A549 (cell line): Measurements from ENCODE around the gene IGFL2.

ENCODE experiments used
- CBX2 ChIP-seq: fragments of 200-600 bp; sonication (generic); IDR thresholded peaks from 2 replicates; pipeline ENCODE4 v1.6.1; 2016; ENCODE audit warnings: low read depth, mild to moderate bottlenecking, borderline replicate concordance
- EP300 ChIP-seq, 2 experiments: fragments of >200 bp; sonication (Bioruptor Twin); formaldehyde crosslinking; IDR thresholded peaks; 2 replicates in 1 of 2; 3 replicates in 1 of 2; pipeline ENCODE4 v1.6.1; 2016 to 2017
- FOSL2 ChIP-seq, 2 experiments: fragments of 450-650 bp in 1 of 2; fragments of >200 bp in 1 of 2; sonication (Bioruptor Twin) in 1 of 2; formaldehyde crosslinking; IDR thresholded peaks; 2 replicates each; pipeline versions ENCODE4 v1.5.0 to v1.6.1; 2016 to 2020; ENCODE audit warnings: mild to moderate bottlenecking in 1 of 2, moderate library complexity in 1 of 2
- HDAC2 ChIP-seq: fragments of 200-600 bp; sonication (generic); IDR thresholded peaks from 2 replicates; pipeline ENCODE4 v1.6.1; 2016
- JUN ChIP-seq, 2 experiments: fragments of >200 bp; sonication (Bioruptor Twin); formaldehyde crosslinking; IDR thresholded peaks; 2 replicates in 1 of 2; 3 replicates in 1 of 2; pipeline ENCODE4 v1.6.1; 2016 to 2017
- KDM1A ChIP-seq: fragments of 200-600 bp; sonication (generic); IDR thresholded peaks from 2 replicates; pipeline ENCODE4 v1.6.1; 2016; ENCODE audit warnings: low read depth, mild to moderate bottlenecking
- POLR2A ChIP-seq: IDR thresholded peaks from 2 replicates; pipeline ENCODE4 v1.6.1; 2012; ENCODE audit warnings: mild to moderate bottlenecking, low read length
- ZC3H11A ChIP-seq: fragments of 450-650 bp; IDR thresholded peaks from 2 replicates; pipeline ENCODE4 v1.6.1; 2014; ENCODE audit warnings: antibody characterized with exemption, mild to moderate bottlenecking
- TF ChIP-seq, protein P1 (sequence below): fragments of >200 bp; sonication (Bioruptor Twin); formaldehyde crosslinking; IDR thresholded peaks from 3 replicates; pipeline ENCODE4 v1.5.1; 2016
- TF ChIP-seq, protein P2 (sequence below): IDR thresholded peaks from 2 replicates; pipeline ENCODE4 v1.6.1; 2012
- TF ChIP-seq, protein P3 (sequence below): IDR thresholded peaks from 2 replicates; pipeline ENCODE4 v1.6.1; 2012
- TF ChIP-seq, protein P4 (sequence below): fragments of >200 bp; sonication (Bioruptor Twin); formaldehyde crosslinking; IDR thresholded peaks from 3 replicates; pipeline ENCODE4 v1.6.1; 2016

DNA sequence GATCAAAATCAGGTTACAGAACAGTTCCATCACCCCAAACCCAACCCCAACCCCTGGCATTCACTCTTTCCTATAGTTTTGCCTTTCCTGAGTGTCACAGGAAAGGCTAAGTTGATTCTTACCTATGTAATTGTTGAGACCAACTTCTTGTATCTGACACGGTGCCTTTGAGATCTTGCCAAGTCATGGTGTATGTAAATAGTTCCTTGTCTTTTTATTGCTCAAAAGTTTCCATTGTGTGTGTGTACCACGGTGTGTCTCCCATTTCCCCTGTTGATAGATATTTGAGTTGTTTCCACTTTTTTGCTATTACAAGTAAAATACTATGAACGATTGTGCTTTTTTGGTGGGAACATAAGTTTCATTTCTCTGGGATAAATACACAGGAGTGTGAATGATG lies 3.3 kb upstream of the IGFL2 start:
- no peak for TF ChIP-seq POLR2A
- TF ChIP-seq FOSL2 (IDR thresholded peaks at IDR 0.05), result no peak
- no peak for TF ChIP-seq FOSL2 (CRISPR knock-in tag; IDR thresholded peaks at IDR 0.05)
- no peak for TF ChIP-seq EP300 (IDR thresholded peaks at IDR 0.05)
- TF ChIP-seq, protein P1, sequence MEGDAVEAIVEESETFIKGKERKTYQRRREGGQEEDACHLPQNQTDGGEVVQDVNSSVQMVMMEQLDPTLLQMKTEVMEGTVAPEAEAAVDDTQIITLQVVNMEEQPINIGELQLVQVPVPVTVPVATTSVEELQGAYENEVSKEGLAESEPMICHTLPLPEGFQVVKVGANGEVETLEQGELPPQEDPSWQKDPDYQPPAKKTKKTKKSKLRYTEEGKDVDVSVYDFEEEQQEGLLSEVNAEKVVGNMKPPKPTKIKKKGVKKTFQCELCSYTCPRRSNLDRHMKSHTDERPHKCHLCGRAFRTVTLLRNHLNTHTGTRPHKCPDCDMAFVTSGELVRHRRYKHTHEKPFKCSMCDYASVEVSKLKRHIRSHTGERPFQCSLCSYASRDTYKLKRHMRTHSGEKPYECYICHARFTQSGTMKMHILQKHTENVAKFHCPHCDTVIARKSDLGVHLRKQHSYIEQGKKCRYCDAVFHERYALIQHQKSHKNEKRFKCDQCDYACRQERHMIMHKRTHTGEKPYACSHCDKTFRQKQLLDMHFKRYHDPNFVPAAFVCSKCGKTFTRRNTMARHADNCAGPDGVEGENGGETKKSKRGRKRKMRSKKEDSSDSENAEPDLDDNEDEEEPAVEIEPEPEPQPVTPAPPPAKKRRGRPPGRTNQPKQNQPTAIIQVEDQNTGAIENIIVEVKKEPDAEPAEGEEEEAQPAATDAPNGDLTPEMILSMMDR, result no peak
- no peak for TF ChIP-seq KDM1A
- TF ChIP-seq JUN (IDR thresholded peaks at IDR 0.05), result no peak
- TF ChIP-seq, protein P2, sequence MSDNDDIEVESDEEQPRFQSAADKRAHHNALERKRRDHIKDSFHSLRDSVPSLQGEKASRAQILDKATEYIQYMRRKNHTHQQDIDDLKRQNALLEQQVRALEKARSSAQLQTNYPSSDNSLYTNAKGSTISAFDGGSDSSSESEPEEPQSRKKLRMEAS, result no peak
- TF ChIP-seq, protein P3, sequence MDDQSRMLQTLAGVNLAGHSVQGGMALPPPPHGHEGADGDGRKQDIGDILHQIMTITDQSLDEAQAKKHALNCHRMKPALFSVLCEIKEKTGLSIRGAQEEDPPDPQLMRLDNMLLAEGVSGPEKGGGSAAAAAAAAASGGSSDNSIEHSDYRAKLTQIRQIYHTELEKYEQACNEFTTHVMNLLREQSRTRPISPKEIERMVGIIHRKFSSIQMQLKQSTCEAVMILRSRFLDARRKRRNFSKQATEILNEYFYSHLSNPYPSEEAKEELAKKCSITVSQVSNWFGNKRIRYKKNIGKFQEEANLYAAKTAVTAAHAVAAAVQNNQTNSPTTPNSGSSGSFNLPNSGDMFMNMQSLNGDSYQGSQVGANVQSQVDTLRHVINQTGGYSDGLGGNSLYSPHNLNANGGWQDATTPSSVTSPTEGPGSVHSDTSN, result no peak
- TF ChIP-seq, protein P4, sequence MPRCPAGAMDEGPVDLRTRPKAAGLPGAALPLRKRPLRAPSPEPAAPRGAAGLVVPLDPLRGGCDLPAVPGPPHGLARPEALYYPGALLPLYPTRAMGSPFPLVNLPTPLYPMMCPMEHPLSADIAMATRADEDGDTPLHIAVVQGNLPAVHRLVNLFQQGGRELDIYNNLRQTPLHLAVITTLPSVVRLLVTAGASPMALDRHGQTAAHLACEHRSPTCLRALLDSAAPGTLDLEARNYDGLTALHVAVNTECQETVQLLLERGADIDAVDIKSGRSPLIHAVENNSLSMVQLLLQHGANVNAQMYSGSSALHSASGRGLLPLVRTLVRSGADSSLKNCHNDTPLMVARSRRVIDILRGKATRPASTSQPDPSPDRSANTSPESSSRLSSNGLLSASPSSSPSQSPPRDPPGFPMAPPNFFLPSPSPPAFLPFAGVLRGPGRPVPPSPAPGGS, result no peak
- no peak for TF ChIP-seq HDAC2
- no peak for TF ChIP-seq CBX2
- no peak for TF ChIP-seq ZC3H11A
